Measurements from ENCODE around the gene DCST2.
A peak's percentile ranks its signal among the peaks of the same experiment; 100 is the strongest.

DCST2 gene

DNA sequence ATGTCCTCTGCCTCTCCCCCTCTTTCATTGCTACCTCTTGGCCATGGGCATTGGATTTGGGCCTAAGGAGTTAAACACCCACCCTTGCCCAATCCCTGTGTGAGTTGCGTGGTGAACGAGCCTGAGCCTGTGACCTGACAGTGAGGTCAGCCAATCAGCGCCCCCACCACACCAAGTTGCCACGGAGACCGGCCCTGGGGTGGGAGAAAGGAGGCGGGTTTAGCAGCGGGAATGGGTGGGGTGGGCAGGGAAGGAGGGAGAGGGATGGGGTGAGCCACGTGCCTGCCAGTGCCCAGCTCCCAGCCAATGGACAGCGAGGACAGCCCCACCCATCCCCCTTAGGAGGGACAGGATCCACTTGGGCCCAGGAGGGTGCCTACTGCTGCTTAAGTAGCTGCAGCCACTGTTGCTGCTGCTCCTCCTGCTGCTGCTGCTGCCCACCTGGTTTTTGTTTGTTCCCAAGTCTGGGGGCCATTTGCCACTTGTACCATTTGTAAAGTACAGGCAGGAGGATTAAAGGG, 21.5 kb downstream of the DCST2 start:
- Histone ChIP-seq H3K18ac (ENCODE audit: low read length) (no peak overlapping the region), H4K8ac (ENCODE audit: low read depth, low read length) (no peak overlapping the region), H3K4me1 (ENCODE audit: control insufficient read depth in 1 of 2, insufficient read depth in 2 of 2, low read length in 2 of 2) (peaks cover 14 to 22% of the 10 kb centered on the region in 2 experiments), H3K27ac (ENCODE audit: low read depth, low read length) (no peak overlapping the region), H2BK120ac (ENCODE audit: insufficient read depth, low read length, poor library complexity) (no peak overlapping the region), H2BK12ac (ENCODE audit: low read length) (no peak overlapping the region), H3K4ac (ENCODE audit: low read depth, low read length) (no peak overlapping the region), H3K27me3 (ENCODE audit: insufficient read depth, low read length) (no peaks in the 10 kb centered on the region), H3K79me2 (ENCODE audit: control insufficient read depth, insufficient read depth, low read length, poor library complexity) (peaks cover 3% of the 10 kb centered on the region), H3K23ac (ENCODE audit: low read length) (no peak overlapping the region), H3K4me3 (ENCODE audit: low read depth, low read length) (no peak overlapping the region), H4K91ac (ENCODE audit: low read depth, low read length) (no peak overlapping the region), H3K4me2 (ENCODE audit: low read length) (no peak overlapping the region), H2AFZ (ENCODE audit: insufficient read depth, low read length, poor library complexity) (no peak overlapping the region), H3K14ac (ENCODE audit: low read length) (no peak overlapping the region), H2BK5ac (ENCODE audit: low read depth, low read length, poor library complexity) (no peak overlapping the region), H3K36me3 (ENCODE audit: control insufficient read depth in 1 of 2, insufficient read depth in 2 of 2, low read length in 2 of 2) (peaks cover 31 to 32% of the 10 kb centered on the region in 2 experiments), H2AK5ac (ENCODE audit: low read length) (no peak overlapping the region), H3K79me1 (ENCODE audit: low read length) (peaks cover 6% of the 10 kb centered on the region), H3K9ac (ENCODE audit: low read length) (no peak overlapping the region), H4K12ac (ENCODE audit: low read depth, low read length) (no peak overlapping the region), H3K9me3 (ENCODE audit: insufficient read depth, low read depth, low read length) (peaks cover 1% of the 10 kb centered on the region)
- WGBS (ENCODE audit: extremely low coverage, insufficient coverage, insufficient read length), result no CpG with 5 or more reads among the region's 9 CpGs
- DNase-seq, result no peak

DNA sequence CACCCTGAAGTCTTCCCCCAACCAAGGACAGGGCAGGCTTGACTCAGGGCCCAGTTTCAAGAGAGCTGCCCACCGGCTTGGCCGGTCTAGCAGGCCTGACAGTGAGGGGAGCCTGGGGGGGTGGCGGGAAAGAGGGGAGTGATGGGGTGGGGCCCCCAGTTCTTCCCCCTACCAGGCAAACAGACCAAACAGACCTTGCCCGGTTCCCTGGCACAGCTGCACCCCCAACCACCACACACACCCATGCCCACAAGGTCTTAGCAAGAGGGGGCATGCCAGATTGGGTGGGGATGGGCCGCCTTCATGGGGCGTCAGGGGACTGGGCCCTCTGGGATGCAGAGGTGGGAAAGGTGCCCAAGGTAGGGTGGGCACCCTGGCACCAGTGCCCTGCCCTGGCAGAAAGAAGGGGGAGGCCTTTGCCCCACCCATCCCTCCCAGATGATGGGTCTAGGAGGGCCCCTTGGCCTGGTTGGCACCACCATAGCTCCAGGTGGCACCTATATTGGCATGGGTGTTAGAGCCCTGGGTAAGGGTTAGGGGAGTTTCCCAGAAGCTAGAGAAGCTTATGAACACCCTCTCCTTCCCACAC, 22.1 kb downstream of the DCST2 start:
- Histone ChIP-seq H3K36me3 (ENCODE audit: control insufficient read depth in 1 of 2, insufficient read depth in 2 of 2, low read length in 2 of 2) (peaks cover 29 to 32% of the 10 kb centered on the region in 2 experiments), H3K9ac (ENCODE audit: low read length) (no peak overlapping the region), H3K27me3 (ENCODE audit: insufficient read depth, low read length) (no peaks in the 10 kb centered on the region), H3K79me1 (ENCODE audit: low read length) (peaks cover under 1% of the 10 kb centered on the region), H3K4ac (ENCODE audit: low read depth, low read length) (no peak overlapping the region), H3K4me3 (ENCODE audit: low read depth, low read length) (no peak overlapping the region), H3K79me2 (ENCODE audit: control insufficient read depth, insufficient read depth, low read length, poor library complexity) (peaks cover 3% of the 10 kb centered on the region), H3K23ac (ENCODE audit: low read length) (no peak overlapping the region), H4K8ac (ENCODE audit: low read depth, low read length) (no peak overlapping the region), H3K9me3 (ENCODE audit: insufficient read depth, low read depth, low read length) (peaks cover 1% of the 10 kb centered on the region), H3K18ac (ENCODE audit: low read length) (no peak overlapping the region), H3K27ac (ENCODE audit: low read depth, low read length) (no peak overlapping the region), H4K91ac (ENCODE audit: low read depth, low read length) (no peak overlapping the region), H2AK5ac (ENCODE audit: low read length) (no peak overlapping the region), H2AFZ (ENCODE audit: insufficient read depth, low read length, poor library complexity) (no peak overlapping the region), H2BK120ac (ENCODE audit: insufficient read depth, low read length, poor library complexity) (no peak overlapping the region), H3K4me1 (ENCODE audit: control insufficient read depth in 1 of 2, insufficient read depth in 2 of 2, low read length in 2 of 2) (peaks cover 11 to 18% of the 10 kb centered on the region in 2 experiments), H3K14ac (ENCODE audit: low read length) (no peak overlapping the region), H3K4me2 (ENCODE audit: low read length) (no peak overlapping the region), H2BK12ac (ENCODE audit: low read length) (no peak overlapping the region), H2BK5ac (ENCODE audit: low read depth, low read length, poor library complexity) (no peak overlapping the region), H4K12ac (ENCODE audit: low read depth, low read length) (no peak overlapping the region)
- DNase-seq, result no peak
- WGBS (ENCODE audit: extremely low coverage, insufficient coverage, insufficient read length), result no CpG with 5 or more reads among the region's 6 CpGs

DNA sequence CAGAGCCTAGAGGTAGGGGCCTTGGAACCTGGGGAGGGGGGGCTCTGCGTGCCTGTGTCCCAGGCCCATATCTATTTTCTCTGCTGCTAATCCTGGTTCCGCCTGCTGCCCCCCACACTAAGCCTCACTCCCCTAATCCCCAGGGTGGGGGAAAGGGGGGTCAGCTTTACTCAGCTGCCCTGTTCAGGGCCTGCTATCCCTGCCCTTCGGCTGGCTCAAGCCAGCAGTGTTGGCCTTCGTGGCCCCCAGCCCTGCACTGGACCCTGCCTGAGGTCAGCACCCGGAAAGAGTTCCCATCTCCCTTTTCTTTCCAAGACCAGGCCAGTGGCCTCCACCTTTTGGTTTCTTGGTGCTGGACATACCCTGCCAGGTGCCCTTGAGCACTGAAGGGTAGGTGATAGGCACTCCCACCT, 22.6 kb downstream of the DCST2 start:
- no peak overlapping the region for H2BK120ac ChIP-seq (ENCODE audit: insufficient read depth, low read length, poor library complexity)
- H3K23ac ChIP-seq (ENCODE audit: low read length), result no peak overlapping the region
- H3K4me2 ChIP-seq (ENCODE audit: low read length), result no peak overlapping the region
- H3K18ac ChIP-seq (ENCODE audit: low read length), result no peak overlapping the region
- peaks cover 11 to 20% of the 10 kb centered on the region in 2 experiments for H3K4me1 ChIP-seq (ENCODE audit: control insufficient read depth in 1 of 2, insufficient read depth in 2 of 2, low read length in 2 of 2)
- H4K91ac ChIP-seq (ENCODE audit: low read depth, low read length), result no peak overlapping the region
- no peak for DNase-seq
- no peak overlapping the region for H3K9ac ChIP-seq (ENCODE audit: low read length)
- no peak overlapping the region for H4K8ac ChIP-seq (ENCODE audit: low read depth, low read length)
- no peak overlapping the region for H2AFZ ChIP-seq (ENCODE audit: insufficient read depth, low read length, poor library complexity)
- no peaks in the 10 kb centered on the region for H3K79me1 ChIP-seq (ENCODE audit: low read length)
- no peak overlapping the region for H3K14ac ChIP-seq (ENCODE audit: low read length)
- peaks cover 3% of the 10 kb centered on the region for H3K79me2 ChIP-seq (ENCODE audit: control insufficient read depth, insufficient read depth, low read length, poor library complexity)
- H2BK12ac ChIP-seq (ENCODE audit: low read length), result no peak overlapping the region
- no CpG with 5 or more reads among the region's 5 CpGs for WGBS (ENCODE audit: extremely low coverage, insufficient coverage, insufficient read length)
- H3K9me3 ChIP-seq (ENCODE audit: insufficient read depth, low read depth, low read length), result no peaks in the 10 kb centered on the region
- peak overlapping the region; percentile 43 for H3K4ac ChIP-seq (ENCODE audit: low read depth, low read length)
- no peak overlapping the region for H2BK5ac ChIP-seq (ENCODE audit: low read depth, low read length, poor library complexity)
- no peak overlapping the region for H3K4me3 ChIP-seq (ENCODE audit: low read depth, low read length)
- H2AK5ac ChIP-seq (ENCODE audit: low read length), result no peak overlapping the region
- no peaks in the 10 kb centered on the region for H3K27me3 ChIP-seq (ENCODE audit: insufficient read depth, low read length)
- H3K27ac ChIP-seq (ENCODE audit: low read depth, low read length), result no peak overlapping the region
- no peak overlapping the region for H4K12ac ChIP-seq (ENCODE audit: low read depth, low read length)
- H3K36me3 ChIP-seq (ENCODE audit: control insufficient read depth in 1 of 2, insufficient read depth in 2 of 2, low read length in 2 of 2), result peaks cover 24 to 32% of the 10 kb centered on the region in 2 experiments

DNA sequence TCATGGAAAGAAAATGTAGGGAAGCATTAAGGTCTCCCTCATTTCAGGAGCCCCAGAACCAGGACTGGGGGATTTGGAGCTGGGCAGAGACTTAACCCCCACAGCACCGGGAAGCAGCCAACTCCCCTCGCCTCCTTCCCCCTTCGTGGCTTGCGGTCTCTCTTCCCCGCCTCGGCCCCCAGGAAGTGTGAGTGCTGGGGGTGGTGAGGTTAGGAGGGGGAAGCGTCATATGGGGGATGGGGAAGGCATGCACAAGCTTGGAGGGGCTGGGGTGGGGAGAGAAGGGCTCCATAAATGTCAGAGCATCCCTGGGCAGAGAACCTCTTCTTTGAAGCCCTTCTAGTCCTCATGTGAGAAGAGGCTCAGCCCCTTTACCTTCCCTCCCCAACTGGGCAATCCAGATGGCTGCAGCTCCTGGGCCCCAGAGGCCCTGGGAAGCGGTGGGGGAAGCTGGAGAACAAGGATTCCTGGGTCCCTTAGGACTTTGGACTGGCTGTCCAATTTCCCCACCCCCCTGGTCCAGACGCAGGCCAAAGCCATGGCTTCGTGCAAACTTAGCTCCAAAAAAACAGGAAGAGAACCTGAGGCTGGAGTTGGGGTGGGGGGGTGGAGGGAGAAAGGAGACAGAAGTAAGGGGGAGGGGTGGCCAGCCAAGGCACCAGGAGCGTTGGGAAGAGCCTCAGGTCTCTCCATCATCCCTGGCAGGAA, 23.2 kb downstream of the DCST2 start:
- no peak for DNase-seq
- no peak overlapping the region for H3K23ac ChIP-seq (ENCODE audit: low read length)
- H3K27ac ChIP-seq (ENCODE audit: low read depth, low read length), result no peak overlapping the region
- H3K4me2 ChIP-seq (ENCODE audit: low read length), result no peak overlapping the region
- no peak overlapping the region for H2BK5ac ChIP-seq (ENCODE audit: low read depth, low read length, poor library complexity)
- no peak overlapping the region for H4K8ac ChIP-seq (ENCODE audit: low read depth, low read length)
- WGBS (ENCODE audit: extremely low coverage, insufficient coverage, insufficient read length), result no CpG with 5 or more reads among the region's 11 CpGs
- no peak overlapping the region for H3K9ac ChIP-seq (ENCODE audit: low read length)
- no peak overlapping the region for H3K14ac ChIP-seq (ENCODE audit: low read length)
- H3K27me3 ChIP-seq (ENCODE audit: insufficient read depth, low read length), result no peaks in the 10 kb centered on the region
- no peak overlapping the region for H2AK5ac ChIP-seq (ENCODE audit: low read length)
- H3K4me1 ChIP-seq (ENCODE audit: control insufficient read depth in 1 of 2, insufficient read depth in 2 of 2, low read length in 2 of 2), result peaks cover 11 to 20% of the 10 kb centered on the region in 2 experiments
- H2AFZ ChIP-seq (ENCODE audit: insufficient read depth, low read length, poor library complexity), result no peak overlapping the region
- H3K18ac ChIP-seq (ENCODE audit: low read length), result no peak overlapping the region
- H4K91ac ChIP-seq (ENCODE audit: low read depth, low read length), result no peak overlapping the region
- H3K79me2 ChIP-seq (ENCODE audit: control insufficient read depth, insufficient read depth, low read length, poor library complexity), result peaks cover 3% of the 10 kb centered on the region
- H3K36me3 ChIP-seq (ENCODE audit: control insufficient read depth in 1 of 2, insufficient read depth in 2 of 2, low read length in 2 of 2), result peaks cover 18 to 26% of the 10 kb centered on the region in 2 experiments
- no peaks in the 10 kb centered on the region for H3K79me1 ChIP-seq (ENCODE audit: low read length)
- no peak overlapping the region for H3K4me3 ChIP-seq (ENCODE audit: low read depth, low read length)
- H2BK120ac ChIP-seq (ENCODE audit: insufficient read depth, low read length, poor library complexity), result no peak overlapping the region
- H4K12ac ChIP-seq (ENCODE audit: low read depth, low read length), result no peak overlapping the region
- no peak overlapping the region for H2BK12ac ChIP-seq (ENCODE audit: low read length)
- no peaks in the 10 kb centered on the region for H3K9me3 ChIP-seq (ENCODE audit: insufficient read depth, low read depth, low read length)
- H3K4ac ChIP-seq (ENCODE audit: low read depth, low read length), result no peak overlapping the region
